ENCODE measurements around the gene UNC50. TPM values are rescaled to one million over a fixed set of nuclear protein-coding genes. Genes with fewer than 3 reads are reported as not detected.

The UNC50 gene
- 10 to 100 TPM; 33.4 to 36.2 TPM for total RNA-seq

GRCh38 chr2:98608116-98608961 lies at the start of gene UNC50, which contains the start of gene COA5:
UNC50 (plus strand) TSS chr2:98608589; CDS start chr2:98609760, 1,171 bp downstream.
COA5 (minus strand) TSS chr2:98608512; CDS start chr2:98608405, 107 bp downstream.
- H3K4me1 Mint-ChIP-seq (ENCODE audit: low read depth) = peaks cover 61% of the 10 kb centered on the region
- intact Hi-C loops (cut with micrococcal nuclease) = loop anchor here (1.0 to 2.0 kb wide), 2 partner anchors 122 to 728 kb away; partner anchors contain the start of genes MGAT4A and TXNDC9
- ChIA-PET CTCF (interaction anchor here (0.6 to 2.1 kb wide), 7 partner anchors 26 to 224 kb away, joined by 3 to 6 read pairs (median 5); no protein-coding TSS in a partner anchor), POLR2A (interaction anchor here (0.7 to 0.9 kb wide), 2 partner anchors 29 to 122 kb away, joined by 3 to 4 read pairs; partner anchors contain the start of gene MGAT4A)
- H3K27ac Mint-ChIP-seq = peak within 1 kb of the TSS; percentile 82
- H3K9me3 Mint-ChIP-seq = no peaks in the 10 kb centered on the region
- no peaks in the 10 kb centered on the region for H3K27me3 Mint-ChIP-seq
- H3K36me3 Mint-ChIP-seq = peaks cover 28% of the 10 kb centered on the region
- H3K4me3 Mint-ChIP-seq = peak within 1 kb of the TSS; percentile 92
- peak; percentile 94 for DNase-seq

- Mint-ChIP-seq H3K36me3 (peaks cover 23% of the 10 kb centered on the region), H3K27me3 (no peaks in the 10 kb centered on the region), H3K9me3 (no peaks in the 10 kb centered on the region), H3K27ac (peak overlapping the region; percentile 10), H3K4me1 (ENCODE audit: low read depth) (no peaks in the 10 kb centered on the region), H3K4me3 (no peak overlapping the region)
- intact Hi-C loops (cut with micrococcal nuclease) = no loop called here
- ChIA-PET CTCF (interaction anchor here (0.9 to 6.2 kb wide), 4 partner anchors 11 to 147 kb away, joined by 3 to 48 read pairs (median 6); no protein-coding TSS in a partner anchor), POLR2A (interaction anchor here (0.6 to 1.1 kb wide), 2 partner anchors 96 to 112 kb away, joined by 3 read pairs; no protein-coding TSS in a partner anchor)
- DNase-seq = no peak
These were observed 49.4 kb upstream of the UNC50 start for GRCh38 chr2:98558852-98559530.

GRCh38 chr2:98559581-98559980 lies 48.8 kb upstream of the UNC50 start:
- no peak for DNase-seq
- intact Hi-C loops (cut with micrococcal nuclease) = no loop called here
- H3K27ac Mint-ChIP-seq = no peak overlapping the region
- POLR2A ChIA-PET = interaction anchor here (0.6 to 1.1 kb wide), 2 partner anchors 96 to 113 kb away, joined by 3 read pairs; no protein-coding TSS in a partner anchor
- H3K36me3 Mint-ChIP-seq = peaks cover 21% of the 10 kb centered on the region
- CTCF ChIA-PET = interaction anchor here (1.2 to 6.2 kb wide), 3 partner anchors 10 to 147 kb away, joined by 3 to 48 read pairs (median 8); no protein-coding TSS in a partner anchor
- H3K4me1 Mint-ChIP-seq (ENCODE audit: low read depth) = no peaks in the 10 kb centered on the region
- no peaks in the 10 kb centered on the region for H3K9me3 Mint-ChIP-seq
- no peaks in the 10 kb centered on the region for H3K27me3 Mint-ChIP-seq
- no peak overlapping the region for H3K4me3 Mint-ChIP-seq

GRCh38 chr2:98560256-98560771 lies 48.1 kb upstream of the UNC50 start:
- DNase-seq = no peak
- Mint-ChIP-seq H3K4me3 (no peak overlapping the region), H3K36me3 (peaks cover 18% of the 10 kb centered on the region), H3K9me3 (no peaks in the 10 kb centered on the region), H3K27me3 (no peaks in the 10 kb centered on the region), H3K4me1 (ENCODE audit: low read depth) (no peaks in the 10 kb centered on the region), H3K27ac (no peak overlapping the region)
- CTCF ChIA-PET = interaction anchor here (0.8 to 6.2 kb wide), 4 partner anchors 10 to 148 kb away, joined by 3 to 48 read pairs (median 6); no protein-coding TSS in a partner anchor
- POLR2A ChIA-PET = interaction anchor here (1.1 kb wide), 1 partner anchor 114 kb away, joined by 3 read pairs; no protein-coding TSS in a partner anchor
- intact Hi-C loops (cut with micrococcal nuclease) = no loop called here

GRCh38 chr2:98561018-98561417 lies 47.4 kb upstream of the UNC50 start:
- POLR2A ChIA-PET = no interaction called here
- CTCF ChIA-PET = interaction anchor here (0.8 to 6.2 kb wide), 2 partner anchors 9 to 12 kb away, joined by 3 to 48 read pairs; no protein-coding TSS in a partner anchor
- Mint-ChIP-seq H3K4me3 (no peak overlapping the region), H3K27me3 (no peaks in the 10 kb centered on the region), H3K36me3 (peaks cover 21% of the 10 kb centered on the region), H3K27ac (no peak overlapping the region), H3K9me3 (no peaks in the 10 kb centered on the region), H3K4me1 (ENCODE audit: low read depth) (no peaks in the 10 kb centered on the region)
- intact Hi-C loops (cut with micrococcal nuclease) = no loop called here
- no peak for DNase-seq

GRCh38 chr2:98561902-98562695 lies 46.3 kb upstream of the UNC50 start:
- Mint-ChIP-seq H3K9me3 (no peaks in the 10 kb centered on the region), H3K36me3 (peaks cover 28% of the 10 kb centered on the region), H3K27ac (no peak overlapping the region), H3K4me3 (no peak overlapping the region), H3K4me1 (ENCODE audit: low read depth) (no peaks in the 10 kb centered on the region), H3K27me3 (no peaks in the 10 kb centered on the region)
- intact Hi-C loops (cut with micrococcal nuclease) = no loop called here
- POLR2A ChIA-PET = no interaction called here
- DNase-seq = no peak
- CTCF ChIA-PET = interaction anchor here (1.0 to 1.1 kb wide), 2 partner anchors 165 to 276 kb away, joined by 3 read pairs; no protein-coding TSS in a partner anchor

GRCh38 chr2:98563394-98563793 lies 45.0 kb upstream of the UNC50 start:
- intact Hi-C loops (cut with micrococcal nuclease) = no loop called here
- peaks cover 28% of the 10 kb centered on the region for H3K36me3 Mint-ChIP-seq
- H3K4me1 Mint-ChIP-seq (ENCODE audit: low read depth) = no peaks in the 10 kb centered on the region
- ChIA-PET POLR2A (no interaction called here), CTCF (no interaction called here)
- DNase-seq = no peak
- no peaks in the 10 kb centered on the region for H3K9me3 Mint-ChIP-seq
- H3K4me3 Mint-ChIP-seq = no peak overlapping the region
- no peak overlapping the region for H3K27ac Mint-ChIP-seq
- H3K27me3 Mint-ChIP-seq = no peaks in the 10 kb centered on the region

- no peak for DNase-seq
- CTCF ChIA-PET = interaction anchor here (1.0 kb wide), 1 partner anchor 118 kb away, joined by 3 read pairs; no protein-coding TSS in a partner anchor
- H3K4me3 Mint-ChIP-seq = no peak overlapping the region
- no peak overlapping the region for H3K27ac Mint-ChIP-seq
- intact Hi-C loops (cut with micrococcal nuclease) = no loop called here
- POLR2A ChIA-PET = no interaction called here
- H3K36me3 Mint-ChIP-seq = peaks cover 24% of the 10 kb centered on the region
- H3K27me3 Mint-ChIP-seq = no peaks in the 10 kb centered on the region
- no peaks in the 10 kb centered on the region for H3K9me3 Mint-ChIP-seq
- H3K4me1 Mint-ChIP-seq (ENCODE audit: low read depth) = no peaks in the 10 kb centered on the region
These were observed 43.8 kb upstream of the UNC50 start for GRCh38 chr2:98564541-98565132.

- H3K36me3 Mint-ChIP-seq = peaks cover 26% of the 10 kb centered on the region
These were observed 43.0 kb upstream of the UNC50 start for GRCh38 chr2:98565286-98565860.

GRCh38 chr2:98565941-98566340 lies 42.4 kb upstream of the UNC50 start:
- Mint-ChIP-seq H3K36me3 (peaks cover 26% of the 10 kb centered on the region), H3K27me3 (no peaks in the 10 kb centered on the region), H3K4me1 (ENCODE audit: low read depth) (no peaks in the 10 kb centered on the region), H3K9me3 (no peaks in the 10 kb centered on the region), H3K27ac (no peak overlapping the region), H3K4me3 (no peak overlapping the region)
- intact Hi-C loops (cut with micrococcal nuclease) = no loop called here
- POLR2A ChIA-PET = no interaction called here
- CTCF ChIA-PET = no interaction called here
- DNase-seq = no peak

More at GRCh38 chr2:98565286-98565860, 43.0 kb upstream of the UNC50 start:
- Mint-ChIP-seq H3K4me1 (ENCODE audit: low read depth) (no peaks in the 10 kb centered on the region), H3K27me3 (no peaks in the 10 kb centered on the region), H3K9me3 (no peaks in the 10 kb centered on the region), H3K27ac (no peak overlapping the region), H3K4me3 (no peak overlapping the region)
- ChIA-PET CTCF (interaction anchor here (1.0 kb wide), 1 partner anchor 118 kb away, joined by 3 read pairs; no protein-coding TSS in a partner anchor), POLR2A (no interaction called here)
- no peak for DNase-seq
- intact Hi-C loops (cut with micrococcal nuclease) = no loop called here
